H9 (cell line): ENCODE data around the gene ASIC3. TPM values are rescaled to one million over a fixed set of nuclear protein-coding genes. Genes with fewer than 3 reads are reported as not detected.

Experiments
- DNase-seq: peaks from one replicate; pipeline ENCODE4 v3.0.0-alpha.2; 2017
- H2AFZ ChIP-seq: one replicate; pipeline ENCODE4 v1.6.1; 2013; ENCODE audit warnings: mild to moderate bottlenecking, low read length, control low read depth, moderate library complexity
- H2AK5ac ChIP-seq: 2 replicates; pipeline ENCODE4 v1.6.1; 2013; ENCODE audit warnings: low read length, control low read depth, mixed read lengths; ENCODE audit not compliant: insufficient read length
- H2BK120ac ChIP-seq: one replicate; pipeline ENCODE4 v1.6.1; 2013; ENCODE audit warnings: low read depth, mild to moderate bottlenecking, low read length, control low read depth, inconsistent platforms; ENCODE audit not compliant: poor library complexity, severe bottlenecking
- H2BK12ac ChIP-seq: 2 replicates; pipeline ENCODE4 v1.6.1; 2013; ENCODE audit warnings: low read length, control low read depth, mixed read lengths, low read depth; ENCODE audit not compliant: insufficient read length
- H2BK15ac ChIP-seq: 2 replicates; pipeline ENCODE4 v1.6.1; 2013; ENCODE audit warnings: low read depth, low read length, control low read depth
- H2BK20ac ChIP-seq: one replicate; pipeline ENCODE4 v1.6.1; 2013; ENCODE audit warnings: low read depth, mild to moderate bottlenecking, low read length, control low read depth, inconsistent platforms; ENCODE audit not compliant: poor library complexity, severe bottlenecking
- H2BK5ac ChIP-seq: 2 replicates; pipeline ENCODE4 v1.6.1; 2013; ENCODE audit warnings: low read length, control low read depth, mixed read lengths; ENCODE audit not compliant: insufficient read length
- H3K14ac ChIP-seq: 2 replicates; pipeline ENCODE4 v1.6.1; 2013; ENCODE audit warnings: low read length, control low read depth; ENCODE audit not compliant: insufficient read depth
- H3K18ac ChIP-seq: 2 replicates; pipeline ENCODE4 v1.6.1; 2013; ENCODE audit warnings: low read depth, mild to moderate bottlenecking, mixed read lengths, low read length, control low read depth; ENCODE audit not compliant: insufficient read length
- H3K23ac ChIP-seq: 2 replicates; pipeline ENCODE4 v1.6.1; 2013; ENCODE audit warnings: low read length, control low read depth, mixed read lengths, low read depth; ENCODE audit not compliant: insufficient read length
- H3K23me2 ChIP-seq: 2 replicates; pipeline ENCODE4 v1.6.1; 2013; ENCODE audit warnings: low read depth, mild to moderate bottlenecking, mixed read lengths, low read length, control low read depth; ENCODE audit not compliant: insufficient read length, poor library complexity, severe bottlenecking
- H3K27ac ChIP-seq: 2 replicates; pipeline ENCODE4 v1.5.1; 2013; ENCODE audit warnings: low read length, control low read depth, mixed read lengths, low read depth; ENCODE audit not compliant: insufficient read length
- H3K27me3 ChIP-seq: 2 replicates; pipeline ENCODE4 v1.6.1; 2013; ENCODE audit warnings: low read length, control low read depth, inconsistent platforms; ENCODE audit not compliant: insufficient read depth
- H3K4ac ChIP-seq: 2 replicates; pipeline ENCODE4 v1.6.1; 2013; ENCODE audit warnings: low read depth, mild to moderate bottlenecking, control low read depth, inconsistent platforms, low read length, moderate library complexity
- H3K4me1 ChIP-seq: 2 replicates; pipeline ENCODE4 v1.6.1; 2013; ENCODE audit warnings: low read length, control low read depth, inconsistent platforms; ENCODE audit not compliant: insufficient read depth
- H3K4me2 ChIP-seq: 2 replicates; pipeline ENCODE4 v1.6.1; 2013; ENCODE audit warnings: low read length, control low read depth, mixed read lengths; ENCODE audit not compliant: insufficient read length, insufficient read depth
- H3K56ac ChIP-seq: 2 replicates; pipeline ENCODE4 v1.6.1; 2013; ENCODE audit warnings: low read depth, mild to moderate bottlenecking, mixed read lengths, low read length, control low read depth; ENCODE audit not compliant: insufficient read length
- H3K79me1 ChIP-seq: 2 replicates; pipeline ENCODE4 v1.6.1; 2013; ENCODE audit warnings: low read depth, mild to moderate bottlenecking, moderate library complexity, low read length, control low read depth, inconsistent platforms; ENCODE audit not compliant: insufficient read depth, poor library complexity, severe bottlenecking
- H3K79me2 ChIP-seq: 2 replicates; pipeline ENCODE4 v1.6.1; 2013; ENCODE audit warnings: low read length, control low read depth, inconsistent platforms; ENCODE audit not compliant: insufficient read depth
- H3K9ac ChIP-seq: 2 replicates; pipeline ENCODE4 v1.6.1; 2013; ENCODE audit warnings: low read length, control low read depth, mixed read lengths; ENCODE audit not compliant: insufficient read length; ENCODE audit errors: extremely low read depth
- H3K9me3 ChIP-seq: one replicate; pipeline ENCODE4 v1.6.1; 2013; ENCODE audit warnings: low read depth, low read length, inconsistent platforms; ENCODE audit not compliant: control insufficient read depth
- H3T11ph ChIP-seq: one replicate; pipeline ENCODE4 v1.6.1; 2013; ENCODE audit warnings: mild to moderate bottlenecking, low read length, control low read depth, inconsistent platforms
- H4K20me1 ChIP-seq: one replicate; pipeline ENCODE4 v1.6.1; 2013; ENCODE audit not compliant: control insufficient read depth, insufficient read length, insufficient read depth
- H4K5ac ChIP-seq: 2 replicates; pipeline ENCODE4 v1.6.1; 2013; ENCODE audit warnings: low read depth, mild to moderate bottlenecking, mixed read lengths, low read length, control low read depth; ENCODE audit not compliant: insufficient read length
- H4K8ac ChIP-seq: replicated peaks from 2 replicates; pipeline ENCODE4 v1.6.1; 2013; ENCODE audit warnings: low read length, control low read depth, mixed read lengths, low read depth; ENCODE audit not compliant: insufficient read length
- H4K91ac ChIP-seq: 2 replicates; pipeline ENCODE4 v1.6.1; 2013; ENCODE audit warnings: low read depth, mild to moderate bottlenecking, moderate library complexity, mixed read lengths, low read length, control low read depth; ENCODE audit not compliant: insufficient read length
- H3K27ac Mint-ChIP-seq, 3 experiments: 2 replicates in 2 of 3; 3 replicates in 1 of 3; pipeline ENCODE4 v1.8.0; 2020 to 2021; ENCODE audit warnings: mixed read lengths in 3 of 3, mild to moderate bottlenecking in 1 of 3, moderate library complexity in 1 of 3
- H3K27me3 Mint-ChIP-seq: 2 replicates; pipeline ENCODE4 v1.8.0; 2021; ENCODE audit warnings: low read depth, mild to moderate bottlenecking, moderate library complexity, mixed read lengths
- H3K36me3 Mint-ChIP-seq, 3 experiments: 2 replicates in 2 of 3; 3 replicates in 1 of 3; pipeline ENCODE4 v1.8.0; 2020 to 2021; ENCODE audit warnings: low read depth in 3 of 3, mixed read lengths in 3 of 3; ENCODE audit not compliant: insufficient read depth in 1 of 3
- H3K4me1 Mint-ChIP-seq, 2 experiments: 2 replicates each; pipeline ENCODE4 v1.8.0; 2020; ENCODE audit warnings: mixed read lengths in 2 of 2
- H3K4me3 Mint-ChIP-seq, 2 experiments: 2 replicates in 1 of 2; 3 replicates in 1 of 2; pipeline ENCODE4 v1.8.0; 2020 to 2021; ENCODE audit warnings: mild to moderate bottlenecking in 2 of 2, mixed read lengths in 2 of 2, moderate library complexity in 1 of 2
- H3K9me3 Mint-ChIP-seq, 2 experiments: 2 replicates in 1 of 2; 3 replicates in 1 of 2; pipeline ENCODE4 v1.8.0; 2020; ENCODE audit warnings: mild to moderate bottlenecking in 2 of 2, mixed read lengths in 2 of 2, moderate library complexity in 1 of 2
- WGBS: extraction: QIAGEN DNeasy Blood & Tissue Kit; methylation state at CpG from one replicate; pipeline ENCODE4 v1.1.7; 2013; ENCODE audit warnings: missing lambda C conversion rate, low lambda C conversion rate, mixed read lengths; ENCODE audit not compliant: insufficient read length; ENCODE audit errors: extremely low coverage; 5-methylcytosine and 5-hydroxymethylcytosine counted together
- total RNA-seq: library from RNA; stranded (reverse); gene quantifications from 2 replicates; pipeline ENCODE4 v1.2.1, GENCODE V29; 2021
- TF ChIP-seq, protein P1 (sequence below): fragments of 200-600 bp; sonication (generic); conservative IDR thresholded peaks from 3 replicates; pipeline ENCODE4 v1.8.0; 2021; ENCODE audit warnings: antibody characterized with exemption, mild to moderate bottlenecking

ASIC3 gene
- total RNA-seq, 1 experiment from 2014 or later = 1.7 TPM

DNA sequence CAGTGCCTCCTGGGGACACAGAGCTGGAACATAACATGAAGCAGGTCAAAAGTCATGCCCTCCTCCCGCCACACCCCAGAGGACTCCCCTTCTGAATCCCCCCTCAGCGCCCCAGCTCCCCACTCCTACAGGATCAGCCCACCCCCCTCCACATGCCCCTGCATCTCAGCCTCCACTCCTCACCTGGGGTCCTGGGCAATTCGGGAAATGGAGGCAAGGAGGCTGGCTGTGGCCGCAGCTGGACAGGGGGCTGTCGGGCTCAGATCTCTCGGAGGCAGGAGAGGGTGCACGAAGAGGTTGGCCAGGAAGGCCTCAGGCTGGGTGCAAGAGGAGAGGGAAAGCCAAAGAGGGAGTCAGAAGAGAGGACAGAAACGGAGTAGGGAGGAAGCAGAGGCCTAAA is 31.8 kb upstream of the ASIC3 start:
- Histone ChIP-seq H4K20me1 (no peaks in the 10 kb centered on the region), H3K9ac (no peak overlapping the region), H2AFZ (no peak overlapping the region), H3K4me1 (peaks cover 6% of the 10 kb centered on the region; the same call in 1 of the 2 replicates), H3K14ac (no peak overlapping the region), H3K4me2 (no peak overlapping the region), H3K23ac (no peak overlapping the region), H2BK5ac (no peak overlapping the region), H3K4ac (no peak overlapping the region), H3K27me3 (peaks cover 6% of the 10 kb centered on the region; the same call in 1 of the 2 replicates), H2BK20ac (no peak overlapping the region), H4K91ac (no peak overlapping the region), H2BK120ac (no peak overlapping the region), H4K5ac (no peak overlapping the region), H3K56ac (no peak overlapping the region), H3K9me3 (no peaks in the 10 kb centered on the region), H3K79me2 (no peaks in the 10 kb centered on the region), H2AK5ac (no peak overlapping the region), H3K79me1 (no peaks in the 10 kb centered on the region), H3T11ph (no peak overlapping the region), H3K18ac (no peak overlapping the region), H4K8ac (no peak overlapping the region), H3K23me2 (peaks cover 7% of the 10 kb centered on the region), H2BK12ac (no peak overlapping the region), H3K27ac (no peak overlapping the region), H2BK15ac (no peak overlapping the region)
- no peak for DNase-seq
- peaks cover 0 to 9% of the 10 kb centered on the region in 2 experiments; a peak in 2 of 5 replicates for H3K9me3 Mint-ChIP-seq
- H3K36me3 Mint-ChIP-seq = peaks cover 2 to 6% (median 6%) of the 10 kb centered on the region in 3 experiments; a peak in 6 of 7 replicates
- no peak overlapping the region for H3K27ac Mint-ChIP-seq
- peaks cover 29 to 58% of the 10 kb centered on the region in 2 experiments for H3K4me1 Mint-ChIP-seq
- H3K27me3 Mint-ChIP-seq = peaks cover 82% of the 10 kb centered on the region
- H3K4me3 Mint-ChIP-seq = no peak overlapping the region; a peak in 1 of 5 replicates
- TF ChIP-seq, protein P1, sequence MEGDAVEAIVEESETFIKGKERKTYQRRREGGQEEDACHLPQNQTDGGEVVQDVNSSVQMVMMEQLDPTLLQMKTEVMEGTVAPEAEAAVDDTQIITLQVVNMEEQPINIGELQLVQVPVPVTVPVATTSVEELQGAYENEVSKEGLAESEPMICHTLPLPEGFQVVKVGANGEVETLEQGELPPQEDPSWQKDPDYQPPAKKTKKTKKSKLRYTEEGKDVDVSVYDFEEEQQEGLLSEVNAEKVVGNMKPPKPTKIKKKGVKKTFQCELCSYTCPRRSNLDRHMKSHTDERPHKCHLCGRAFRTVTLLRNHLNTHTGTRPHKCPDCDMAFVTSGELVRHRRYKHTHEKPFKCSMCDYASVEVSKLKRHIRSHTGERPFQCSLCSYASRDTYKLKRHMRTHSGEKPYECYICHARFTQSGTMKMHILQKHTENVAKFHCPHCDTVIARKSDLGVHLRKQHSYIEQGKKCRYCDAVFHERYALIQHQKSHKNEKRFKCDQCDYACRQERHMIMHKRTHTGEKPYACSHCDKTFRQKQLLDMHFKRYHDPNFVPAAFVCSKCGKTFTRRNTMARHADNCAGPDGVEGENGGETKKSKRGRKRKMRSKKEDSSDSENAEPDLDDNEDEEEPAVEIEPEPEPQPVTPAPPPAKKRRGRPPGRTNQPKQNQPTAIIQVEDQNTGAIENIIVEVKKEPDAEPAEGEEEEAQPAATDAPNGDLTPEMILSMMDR = no peak
- WGBS = no CpG with 5 or more reads among the region's 8 CpGs
